HPDE6-E6E7 (cell line): ENCODE results near the gene ANKAR.
"Not testable (repeated sequence)": the region's sequence is repeated elsewhere in the genome, so short reads cannot be mapped to it uniquely, and the experiment has no call there.

Experiments used
- DNase-seq: peaks from one replicate; pipeline ENCODE4 v3.0.0; 2011; ENCODE audit warnings: missing footprints; ENCODE audit errors: extremely low spot score

The ANKAR gene

DNA sequence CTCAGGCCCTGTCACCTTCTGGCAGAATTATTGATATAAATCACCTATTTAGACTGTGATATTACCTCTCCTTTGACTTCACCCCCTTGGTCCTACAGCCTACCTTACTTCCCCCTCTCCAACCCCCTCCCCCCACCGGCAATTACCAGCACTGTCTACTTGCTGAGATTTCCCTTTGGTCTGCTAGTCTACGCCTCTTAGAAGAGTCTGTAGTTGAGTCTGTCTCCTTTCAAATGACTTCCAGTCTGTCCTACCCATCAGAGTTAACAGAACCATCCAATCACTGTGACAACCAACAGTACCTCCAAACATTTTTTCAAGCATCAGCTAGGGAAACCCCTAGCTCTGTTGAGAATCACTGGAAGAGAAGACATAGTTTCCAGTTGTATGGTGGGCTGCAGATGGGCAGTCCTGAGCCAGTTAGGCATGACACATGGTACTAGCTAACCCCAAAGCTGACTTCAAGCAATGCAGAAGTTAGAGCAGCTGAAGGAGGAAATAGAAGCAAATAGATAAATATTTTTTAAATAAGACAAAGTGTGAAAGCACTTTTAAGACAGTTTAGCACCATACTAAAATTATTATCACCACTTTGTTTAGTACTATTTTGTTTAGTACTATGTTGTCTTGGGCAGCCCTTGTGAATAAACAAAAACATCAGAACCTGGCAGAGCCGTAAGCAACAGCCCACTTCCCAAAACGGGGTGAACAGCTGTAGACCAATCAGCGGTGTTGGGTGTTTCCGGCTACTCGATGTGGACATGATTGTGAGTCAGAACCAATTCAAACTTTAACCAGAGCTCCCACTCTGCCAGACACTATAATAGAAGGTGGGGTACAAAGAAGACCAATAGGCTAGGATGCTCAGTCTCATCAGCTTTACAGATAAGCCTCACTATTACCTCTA, 15.9 kb upstream of the ANKAR start:
- DNase-seq: no peak

DNA sequence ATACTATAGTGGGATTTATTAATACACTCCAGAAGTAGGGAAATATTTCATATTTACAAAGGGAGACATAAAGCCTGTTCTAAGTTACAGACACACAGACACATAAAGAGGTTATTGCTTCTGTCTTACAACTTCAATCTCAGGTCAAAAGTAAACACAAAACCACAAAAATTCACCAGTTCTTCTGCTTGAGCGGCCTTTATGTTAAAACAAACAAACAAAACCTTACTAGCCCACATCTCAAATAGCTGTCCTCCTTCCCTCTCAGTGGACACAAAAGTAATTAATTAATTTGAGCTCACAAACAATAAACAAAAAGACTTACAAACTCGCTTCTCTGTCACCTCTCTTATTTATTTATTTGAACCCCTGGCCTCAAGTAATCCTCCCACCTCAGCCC, 14.7 kb upstream of the ANKAR start:
- no peak for DNase-seq

DNA sequence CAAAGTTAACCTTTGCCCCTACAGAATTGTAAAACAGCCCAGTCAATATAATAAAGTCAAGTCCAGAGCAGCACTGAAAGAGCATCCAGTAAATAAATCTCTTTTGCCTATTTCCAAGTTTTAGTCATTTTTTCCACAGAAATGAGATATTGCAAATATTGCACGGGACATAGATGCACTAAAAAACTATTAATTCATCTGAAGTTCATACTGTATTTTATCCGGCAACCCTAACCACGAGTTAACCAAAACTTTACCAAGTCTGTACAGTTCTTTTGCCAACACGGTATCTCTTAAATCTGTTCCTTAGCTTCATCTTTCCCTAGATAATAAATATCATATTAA, 13.7 kb upstream of the ANKAR start:
- no peak for DNase-seq

DNA sequence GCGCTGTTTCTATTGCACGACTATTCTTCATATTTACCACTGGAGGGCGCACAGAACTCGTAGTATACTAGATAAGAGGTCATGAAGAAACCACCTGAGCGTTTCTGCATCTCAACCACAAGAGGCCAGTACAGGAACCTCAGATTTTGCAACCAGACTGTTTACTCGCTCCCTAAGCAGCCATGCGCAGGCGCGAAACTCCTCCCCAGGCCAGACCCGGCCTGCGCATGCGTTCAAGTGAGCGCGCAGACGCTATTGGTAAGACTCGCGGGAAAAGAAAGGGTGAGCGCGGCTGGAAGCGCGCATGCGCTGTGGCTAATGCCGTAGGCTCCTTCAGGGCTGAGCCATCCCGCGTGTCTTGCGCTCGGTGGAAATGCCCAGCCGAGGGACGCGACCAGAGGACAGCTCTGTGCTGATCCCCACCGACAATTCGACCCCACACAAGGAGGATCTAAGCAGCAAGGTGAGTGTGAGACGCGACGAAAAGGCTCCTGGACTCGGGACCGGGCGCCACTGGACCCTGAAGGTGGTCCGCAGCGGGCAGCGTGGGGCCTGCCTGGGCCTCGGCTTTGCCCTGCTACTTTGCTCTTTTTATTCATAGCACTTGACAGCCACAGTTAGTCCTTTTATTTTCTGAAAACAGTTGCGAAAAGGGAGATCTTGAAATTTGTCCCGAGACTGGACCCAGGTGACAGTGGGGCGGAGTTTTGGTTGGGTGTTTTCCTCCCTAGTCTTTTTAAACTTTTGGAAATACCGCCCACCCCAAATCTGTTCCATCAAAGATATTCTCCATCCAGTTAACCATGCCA, 13.1 kb upstream of the ANKAR start, which contains the start of gene ASNSD1:
ASNSD1 (plus strand) TSS at position 312 of the 809 bp plus-strand sequence. CDS start 4,674 bp downstream, outside the sequence.
- DNase-seq: peak; percentile 99

DNA sequence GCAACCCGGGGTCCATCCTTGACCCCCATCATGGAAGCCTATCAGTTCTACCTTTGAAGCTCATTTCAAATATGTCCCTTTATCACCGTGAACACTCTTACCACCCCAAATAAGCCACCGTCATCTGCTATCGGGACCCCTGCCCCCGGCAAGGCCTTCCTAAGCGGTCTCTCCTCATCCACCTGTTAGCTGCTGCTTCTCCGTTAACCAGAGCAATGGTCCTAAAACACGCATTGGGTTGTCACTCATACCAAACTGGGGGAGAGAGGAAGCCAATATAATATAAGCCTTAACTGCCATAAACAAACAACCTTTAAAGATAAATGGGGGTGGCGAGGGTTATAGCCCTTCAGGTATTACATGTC, 12.5 kb upstream of the ANKAR start:
- DNase-seq: no peak

DNA sequence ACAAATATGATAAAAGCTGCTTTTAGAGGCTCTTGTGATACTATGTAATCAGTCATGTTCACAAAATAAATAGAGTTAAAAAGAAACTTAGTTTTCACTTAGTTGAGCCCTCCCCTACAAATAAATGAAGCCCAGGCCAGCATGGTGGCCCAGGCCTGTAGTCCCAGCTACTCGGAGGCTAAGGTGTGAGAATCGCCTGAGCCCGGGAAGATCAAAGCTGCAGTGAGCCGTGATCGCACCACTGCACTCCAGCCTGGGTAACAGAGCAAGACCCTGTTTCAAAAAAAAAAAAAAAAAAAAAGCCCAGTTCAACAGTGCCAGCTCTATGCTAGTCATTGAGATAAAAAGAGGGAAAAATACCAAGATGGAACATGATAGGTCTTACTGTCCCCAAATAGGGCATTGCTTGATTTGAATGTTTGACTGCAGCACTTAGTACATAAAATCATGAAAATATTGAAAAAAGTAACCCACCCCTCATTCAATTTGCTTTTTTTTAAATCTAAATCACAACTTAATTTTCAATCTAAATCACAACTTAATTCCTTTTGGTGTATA, 11.7 kb upstream of the ANKAR start:
- DNase-seq: no peak

DNA sequence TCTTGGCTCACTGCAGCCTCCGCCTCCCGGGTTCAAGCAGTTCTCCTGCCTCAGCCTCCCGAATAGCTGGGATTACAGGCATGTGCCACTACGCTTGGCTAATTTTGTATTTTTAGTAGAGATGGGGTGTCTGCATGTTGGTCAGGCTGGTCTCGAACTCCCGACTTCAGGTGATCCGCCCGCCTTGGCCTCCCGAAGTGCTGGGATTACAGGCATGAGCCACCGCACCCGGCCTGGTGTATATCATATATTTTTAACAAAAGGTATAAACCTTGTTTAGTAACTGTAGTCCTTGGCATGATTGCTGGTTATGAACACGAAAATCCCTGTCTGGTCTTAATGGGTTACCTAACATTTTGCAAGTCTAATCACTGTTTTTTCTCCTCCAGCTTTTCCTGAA, 11.2 kb upstream of the ANKAR start:
- DNase-seq: not testable (repeated sequence)

DNA sequence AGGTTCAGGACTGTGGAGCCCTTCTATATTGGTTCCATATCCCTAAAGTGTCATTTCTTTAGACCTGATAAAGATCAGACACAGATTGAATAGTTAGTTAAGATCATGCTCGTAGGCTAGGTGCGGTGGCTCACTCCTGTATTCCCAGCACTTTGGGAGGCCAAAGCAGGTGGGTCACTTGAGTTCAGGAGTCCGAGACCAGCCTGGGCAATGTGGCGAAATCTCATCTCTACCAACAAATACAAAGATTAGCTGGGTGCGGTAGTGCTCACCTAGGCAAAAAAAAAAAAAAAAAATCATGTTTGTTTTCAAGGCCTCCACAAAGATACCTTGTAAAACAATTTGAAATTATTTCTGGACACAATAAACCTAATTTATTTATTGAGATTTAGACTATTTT, 4.6 kb upstream of the ANKAR start:
- no peak for DNase-seq

DNA sequence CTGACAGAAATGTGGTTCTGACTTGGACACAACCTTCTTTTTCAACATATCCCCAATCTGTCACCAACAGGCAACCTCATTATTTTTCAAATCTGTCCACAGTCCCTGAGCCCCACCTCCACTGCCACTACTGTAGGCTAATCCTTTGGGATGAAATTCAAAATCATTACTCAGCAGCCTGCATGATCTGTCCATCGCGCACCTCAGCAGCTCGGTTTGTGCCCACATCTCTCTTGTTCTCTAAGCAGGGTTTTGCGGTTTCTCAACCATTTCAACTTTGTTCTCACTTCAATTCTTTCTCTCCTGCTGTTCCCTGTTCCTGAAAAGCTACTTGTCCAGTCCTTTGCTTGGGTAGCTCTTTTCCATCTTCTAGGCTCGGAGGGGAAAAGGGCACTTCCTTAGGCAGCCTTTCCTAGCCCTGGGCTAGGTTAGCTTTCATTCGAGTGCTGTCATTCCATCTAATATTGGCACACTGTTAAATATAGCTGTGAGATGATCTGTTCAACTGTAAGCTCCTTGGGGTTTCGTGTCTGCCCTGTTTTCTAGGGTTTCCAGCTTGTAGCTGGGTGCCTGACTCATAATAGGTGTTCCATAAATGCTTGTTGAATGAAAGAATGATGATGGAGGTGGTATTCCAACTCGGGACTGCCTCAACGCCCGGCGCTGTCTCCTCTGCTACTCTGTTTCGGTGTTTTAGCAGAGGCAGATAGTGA, 653 bp upstream of the ANKAR start:
- no peak for DNase-seq

DNA sequence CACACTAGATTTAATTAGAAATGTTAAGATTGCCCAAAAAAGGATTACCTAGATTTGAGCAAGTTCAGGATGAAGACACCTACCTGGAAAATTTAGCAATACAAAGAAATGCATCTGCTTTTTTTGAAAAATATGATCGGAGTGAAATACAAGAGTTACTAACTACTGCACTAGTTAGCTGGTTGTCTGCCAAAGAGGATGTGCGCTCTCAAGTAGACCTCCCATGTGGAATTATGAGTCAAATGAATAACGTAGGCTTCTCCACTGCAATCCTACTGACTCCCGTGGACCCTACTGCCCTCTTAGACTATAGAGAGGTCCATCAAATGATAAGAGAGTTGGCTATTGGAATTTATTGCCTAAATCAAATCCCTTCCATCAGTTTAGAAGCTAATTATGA, 2.0 kb downstream of the ANKAR start:
- DNase-seq: no peak

DNA sequence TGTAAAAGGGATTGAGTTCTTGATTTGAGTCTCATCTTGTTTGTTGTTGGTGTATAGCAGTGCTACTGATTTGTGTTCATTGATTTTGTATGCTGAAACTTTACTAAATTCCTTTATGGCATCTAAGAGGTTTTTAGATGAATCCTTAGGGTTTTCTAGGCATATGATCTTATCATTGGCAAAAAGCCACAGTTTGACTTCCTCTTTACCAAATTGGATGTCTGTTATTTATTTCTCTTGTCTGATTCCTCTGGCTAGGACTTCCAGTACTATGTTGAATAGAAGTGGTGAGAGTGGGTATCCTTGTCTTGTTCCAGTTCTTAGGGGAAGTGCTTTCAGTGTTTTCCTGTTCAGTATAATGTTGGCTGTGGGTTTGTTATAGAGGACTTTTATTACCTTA, 4.8 kb downstream of the ANKAR start:
- DNase-seq: no peak

DNA sequence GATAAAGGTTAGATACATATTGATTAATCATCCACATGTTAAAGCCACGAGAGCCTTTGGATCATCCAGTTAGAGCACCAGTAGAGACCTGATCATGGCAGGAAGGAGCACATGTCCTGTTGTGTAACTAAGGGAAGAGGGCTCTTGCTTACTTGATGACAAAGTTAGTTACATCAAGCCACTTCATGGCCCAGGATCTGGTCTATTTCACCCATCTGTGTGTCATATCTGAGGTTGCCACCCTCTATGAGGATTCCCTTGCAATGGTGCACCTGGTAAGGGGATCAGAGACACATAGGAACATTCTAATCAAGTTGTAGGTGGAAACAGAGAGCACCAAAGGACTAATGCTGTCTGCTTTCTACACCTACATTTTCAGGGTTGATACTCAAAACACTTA, 6.7 kb downstream of the ANKAR start:
- DNase-seq: no peak

DNA sequence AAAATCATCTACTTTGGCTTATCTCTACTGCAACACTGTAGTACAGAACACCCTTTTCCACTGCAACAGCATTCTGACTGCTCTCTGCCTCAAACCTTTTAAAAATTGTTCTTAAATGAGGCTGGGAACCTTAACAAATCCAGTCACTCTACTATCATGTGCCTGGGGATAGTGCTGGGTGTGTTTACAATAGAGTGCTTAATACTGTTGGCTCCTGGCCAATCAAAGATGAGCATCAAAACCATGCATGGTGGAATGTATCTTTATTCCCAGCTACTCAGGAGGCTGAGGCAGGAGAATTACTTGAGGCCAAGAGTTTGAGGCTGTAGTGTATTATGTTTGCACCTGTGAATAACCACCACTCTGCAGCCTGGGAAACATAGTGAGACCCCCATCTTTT, 7.4 kb downstream of the ANKAR start:
- DNase-seq: no peak

DNA sequence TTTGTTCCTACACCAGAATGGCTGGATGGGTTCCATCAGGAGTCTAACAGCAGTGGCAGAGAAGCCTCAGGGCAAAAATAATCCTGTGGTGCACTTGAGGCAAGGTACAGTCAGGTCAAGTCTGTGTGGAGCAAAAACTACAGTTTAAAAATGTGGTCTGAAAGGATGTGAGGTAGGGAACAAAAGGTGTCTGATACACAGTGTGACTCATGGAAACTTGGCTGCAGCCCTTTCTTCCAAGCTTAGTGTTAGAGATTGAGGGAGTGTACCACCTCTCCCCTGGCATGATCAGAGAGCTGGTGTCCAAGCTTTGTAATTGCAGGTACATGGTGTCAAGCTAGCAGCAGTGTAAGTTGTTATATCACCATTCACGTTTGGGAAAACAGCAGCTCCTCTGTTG, 8.9 kb downstream of the ANKAR start:
- no peak for DNase-seq

DNA sequence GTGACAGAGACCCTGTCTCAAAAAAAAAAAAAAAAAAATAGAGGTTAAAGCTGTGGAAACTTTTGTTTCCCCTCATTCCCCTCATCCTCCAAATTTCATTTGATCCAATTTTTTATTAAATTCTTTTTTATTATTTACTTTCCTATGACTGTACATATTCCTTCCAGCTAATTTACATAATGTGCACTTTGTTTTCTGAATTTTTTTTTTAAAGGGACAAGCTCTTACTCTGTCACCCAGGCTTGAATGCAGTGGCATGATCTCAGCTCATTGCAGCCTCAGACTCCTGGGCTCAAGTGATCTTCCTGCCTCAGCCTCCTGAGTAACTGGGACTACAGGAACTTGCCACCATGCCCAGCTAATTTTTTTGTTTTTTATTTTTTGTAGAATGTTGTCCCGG, 10.3 kb downstream of the ANKAR start:
- DNase-seq: no peak

DNA sequence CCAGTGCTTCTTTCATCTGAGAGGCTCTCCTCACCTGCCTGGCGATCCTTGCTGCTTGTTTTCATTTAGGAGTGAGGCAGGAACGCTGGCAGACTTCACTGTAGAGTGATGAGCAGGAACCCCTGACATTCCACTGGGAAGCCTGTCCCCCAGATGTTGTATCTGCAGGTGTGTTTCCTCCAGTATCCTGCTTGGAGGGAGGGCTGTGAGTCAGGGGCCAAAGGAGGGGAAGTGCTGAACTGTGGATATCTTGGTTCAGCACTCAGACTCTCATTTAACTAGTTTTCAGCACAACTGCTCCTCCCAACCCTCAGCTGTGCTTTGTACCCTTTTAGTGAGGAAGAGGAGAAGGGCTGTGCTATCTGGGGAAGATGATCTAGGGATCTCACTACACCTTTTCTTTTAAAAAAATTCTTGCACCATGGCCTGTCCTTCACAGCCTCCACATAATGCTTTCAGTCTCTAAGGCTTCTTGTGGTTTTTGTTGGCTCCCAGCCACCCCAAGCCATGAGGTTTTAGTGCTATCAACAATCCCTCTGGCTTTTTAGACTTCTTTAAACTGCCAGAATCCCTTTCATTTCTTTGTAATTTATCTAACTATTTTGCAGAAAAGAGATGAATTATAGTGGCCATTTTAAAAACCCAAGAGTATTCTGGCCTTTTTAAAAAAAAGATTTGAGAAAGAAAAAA, 11.2 kb downstream of the ANKAR start:
- no peak for DNase-seq

DNA sequence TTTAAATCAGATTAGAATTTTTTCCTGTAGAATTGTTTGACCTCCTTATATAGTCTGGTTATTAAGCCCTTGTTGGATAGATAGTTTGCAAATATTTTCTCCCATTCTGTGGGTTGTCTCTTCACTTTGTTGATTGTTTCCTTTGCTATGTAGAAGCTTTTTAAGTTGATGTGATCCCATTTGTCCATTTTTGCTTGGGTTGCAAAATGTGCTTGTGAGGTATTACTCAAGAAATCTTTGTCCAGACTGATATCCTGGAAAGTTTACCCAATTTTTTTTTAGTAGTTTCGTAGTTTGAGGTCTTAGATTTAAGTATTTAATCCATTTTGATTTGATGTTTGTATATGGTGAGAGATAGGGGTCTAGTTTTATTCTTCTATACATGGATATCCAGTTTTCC, 13.3 kb downstream of the ANKAR start:
- not testable (repeated sequence) for DNase-seq

DNA sequence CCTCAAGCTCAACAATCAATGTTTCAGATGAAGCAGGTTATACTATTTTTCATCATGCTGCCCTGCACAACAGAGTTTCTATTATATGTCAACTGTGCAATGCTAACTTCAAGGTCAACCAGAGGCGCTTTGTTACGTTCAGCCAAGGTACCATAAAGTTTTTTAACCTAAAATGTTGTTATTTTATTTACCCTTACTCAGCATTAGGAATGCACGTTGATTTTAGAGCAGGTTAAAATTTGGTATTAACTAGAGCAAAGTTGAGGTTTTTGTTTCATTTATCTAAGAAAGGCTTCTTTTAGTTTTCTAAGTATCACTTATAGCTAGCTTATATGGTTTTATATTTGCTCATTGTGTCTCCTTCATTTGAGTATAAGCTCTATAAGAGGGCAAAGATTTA, 21.8 kb downstream of the ANKAR start:
- no peak for DNase-seq

DNA sequence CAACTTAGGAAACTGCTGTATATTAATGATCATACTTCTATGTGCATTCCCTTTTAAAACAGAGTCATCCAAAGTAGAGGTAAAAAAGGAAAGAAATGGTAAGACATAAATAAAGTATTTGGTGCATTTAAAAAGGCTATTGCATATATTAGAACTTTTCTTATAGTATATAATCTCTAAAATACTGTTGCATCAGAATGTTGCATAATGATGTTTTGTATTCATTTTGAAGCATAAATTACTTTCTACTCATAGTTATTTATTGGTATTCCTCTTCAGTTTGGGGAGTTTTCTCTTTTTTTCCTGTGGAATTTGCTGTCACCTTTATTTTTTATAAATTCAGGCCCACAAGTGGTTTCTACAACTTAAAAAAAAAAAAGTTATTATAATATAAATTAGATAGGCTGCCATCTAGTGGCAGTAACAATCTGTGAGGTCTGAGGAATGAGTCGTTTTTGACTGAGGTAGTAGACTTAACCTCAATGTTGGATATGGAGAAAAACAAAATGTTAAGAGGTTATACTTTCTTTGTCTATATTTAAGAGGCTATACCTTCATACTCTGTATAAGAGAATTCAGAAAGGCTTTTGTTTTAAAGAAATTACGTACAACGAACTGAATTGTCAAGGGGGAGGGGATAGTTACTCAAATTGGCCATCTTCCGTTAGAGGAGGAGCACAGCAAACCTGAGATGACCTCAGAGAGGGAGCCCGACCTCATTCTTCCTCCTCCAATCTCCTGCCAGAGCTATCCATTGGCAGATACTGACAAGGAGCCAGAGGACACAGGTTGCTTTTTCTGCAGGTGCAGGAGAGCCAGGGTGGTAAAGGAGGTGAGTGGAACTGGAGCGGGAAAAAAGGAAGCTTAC, 23.8 kb downstream of the ANKAR start:
- no peak for DNase-seq

DNA sequence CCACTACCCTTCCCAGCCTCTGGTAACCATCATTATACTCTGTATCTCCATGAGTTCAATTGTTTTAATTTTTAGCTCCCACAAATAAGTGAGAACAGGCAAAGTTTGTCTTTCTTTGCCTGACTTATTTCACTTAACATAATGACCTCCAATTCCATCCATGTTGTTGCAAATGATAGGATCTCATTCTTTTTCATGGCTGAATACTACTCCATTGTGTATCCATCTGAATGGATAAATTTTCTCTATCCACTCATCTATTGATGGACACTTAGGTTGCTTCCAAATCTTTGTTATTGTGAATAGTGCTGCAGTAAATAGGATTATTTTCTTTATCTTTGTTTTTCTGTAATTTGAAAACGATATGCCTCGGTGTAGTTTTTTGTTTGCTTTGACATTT, 26.2 kb downstream of the ANKAR start:
- no peak for DNase-seq

DNA sequence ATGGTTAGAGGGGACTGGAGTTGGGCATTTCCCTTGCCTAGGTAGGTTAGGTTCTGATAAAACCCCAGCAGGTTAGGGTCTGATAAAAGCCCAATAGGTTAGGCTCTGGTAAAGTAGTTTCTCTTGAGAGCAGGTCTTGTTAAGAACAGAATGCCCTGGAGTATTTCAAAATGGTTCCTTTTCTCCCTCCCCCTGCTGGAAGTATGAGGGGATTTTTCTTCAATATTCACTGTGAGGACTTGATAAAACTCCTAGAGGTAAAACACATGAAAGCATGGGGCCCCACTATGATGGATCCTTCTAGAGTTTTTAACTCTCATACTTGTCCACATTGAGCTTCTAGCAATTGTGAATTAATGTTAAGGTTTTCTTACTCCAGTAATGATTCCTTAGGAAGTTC, 27.6 kb downstream of the ANKAR start:
- DNase-seq: no peak
